ENCODE measurements around the gene PPWD1.

PPWD1 gene

GRCh38 chr5:65539827-65540226 lies 23.3 kb upstream of the PPWD1 start:
- Histone ChIP-seq H3K4ac (ENCODE audit: low read depth in 1 of 2, low read length in 2 of 2) (no peak overlapping the region), H2AK5ac (ENCODE audit: low read length, severe bottlenecking) (no peak overlapping the region), H2AFZ (ENCODE audit: low read depth, low read length) (no peak overlapping the region), H4K8ac (ENCODE audit: low read length) (no peak overlapping the region), H3K27ac (ENCODE audit: low read length, poor library complexity, severe bottlenecking) (no peak overlapping the region), H3K36me3 (ENCODE audit: control insufficient read depth in 1 of 2, insufficient read depth in 2 of 2, low read depth in 1 of 2, low read length in 2 of 2) (peaks cover 0 to 19% of the 10 kb centered on the region in 2 experiments), H3K4me1 (ENCODE audit: control insufficient read depth, insufficient read depth, low read depth, low read length) (no peaks in the 10 kb centered on the region), H3K18ac (ENCODE audit: low read depth in 1 of 2, low read length in 2 of 2) (no peak overlapping the region), H3K9ac (ENCODE audit: low read length) (no peak overlapping the region), H3K23ac (ENCODE audit: low read length in 2 of 2) (no peak overlapping the region), H3K27me3 (ENCODE audit: control insufficient read depth in 1 of 2, insufficient read depth in 1 of 2, low read length in 2 of 2) (no peaks in the 10 kb centered on the region), H3K14ac (ENCODE audit: low read length in 2 of 2) (no peak overlapping the region), H2BK5ac (ENCODE audit: low read depth, low read length, poor library complexity, severe bottlenecking) (no peak overlapping the region), H2BK12ac (ENCODE audit: low read length in 2 of 2) (no peak overlapping the region), H3K4me3 (ENCODE audit: insufficient read depth in 1 of 2, low read depth in 1 of 2, low read length in 2 of 2) (no peak overlapping the region), H3K79me1 (replicated peaks; ENCODE audit: low read length, poor library complexity, severe bottlenecking) (no peaks in the 10 kb centered on the region), H3K9me3 (ENCODE audit: control insufficient read depth, low read length) (no peaks in the 10 kb centered on the region), H2BK15ac (ENCODE audit: low read depth, poor library complexity, severe bottlenecking) (no peak overlapping the region), H3K4me2 (ENCODE audit: low read length, poor library complexity, severe bottlenecking) (no peak overlapping the region), H4K91ac (ENCODE audit: low read length) (no peak overlapping the region), H2BK120ac (ENCODE audit: low read depth, low read length) (no peak overlapping the region)
- DNase-seq, result no peak

DNA sequence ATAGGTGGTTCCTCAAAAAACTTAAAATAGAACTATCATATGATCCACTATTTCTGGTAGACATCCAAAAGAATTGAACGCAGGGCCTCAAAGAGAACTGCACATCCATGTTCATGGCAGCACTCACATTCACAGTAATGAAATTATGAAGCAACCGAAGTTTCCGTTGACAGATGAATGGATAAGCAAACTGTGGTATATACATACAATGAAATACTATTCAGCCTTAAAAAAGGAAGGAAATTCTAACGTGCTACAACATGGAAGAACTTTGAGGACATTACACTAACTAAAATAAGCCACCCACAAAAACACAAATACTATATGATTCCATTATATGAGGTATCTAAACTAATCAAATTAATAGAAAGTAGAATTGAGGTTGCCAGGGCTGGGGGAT lies 18.6 kb upstream of the PPWD1 start:
- no peaks in the 10 kb centered on the region for H3K4me1 ChIP-seq (ENCODE audit: control insufficient read depth, insufficient read depth, low read depth, low read length)
- H2AK5ac ChIP-seq (ENCODE audit: low read length, severe bottlenecking), result no peak overlapping the region
- peaks cover 2% of the 10 kb centered on the region for H3K79me1 ChIP-seq (replicated peaks; ENCODE audit: low read length, poor library complexity, severe bottlenecking)
- no peak overlapping the region for H3K4ac ChIP-seq (ENCODE audit: low read depth in 1 of 2, low read length in 2 of 2)
- no peak overlapping the region for H4K8ac ChIP-seq (ENCODE audit: low read length)
- H2BK120ac ChIP-seq (ENCODE audit: low read depth, low read length), result no peak overlapping the region
- no peak overlapping the region for H4K91ac ChIP-seq (ENCODE audit: low read length)
- H2AFZ ChIP-seq (ENCODE audit: low read depth, low read length), result no peak overlapping the region
- no peak overlapping the region for H3K18ac ChIP-seq (ENCODE audit: low read depth in 1 of 2, low read length in 2 of 2)
- no peaks in the 10 kb centered on the region for H3K9me3 ChIP-seq (ENCODE audit: control insufficient read depth, low read length)
- no peak overlapping the region for H3K14ac ChIP-seq (ENCODE audit: low read length in 2 of 2)
- no peak overlapping the region for H3K23ac ChIP-seq (ENCODE audit: low read length in 2 of 2)
- no peak overlapping the region for H2BK15ac ChIP-seq (ENCODE audit: low read depth, poor library complexity, severe bottlenecking)
- no peak overlapping the region for H3K4me3 ChIP-seq (ENCODE audit: insufficient read depth in 1 of 2, low read depth in 1 of 2, low read length in 2 of 2)
- H3K36me3 ChIP-seq (ENCODE audit: control insufficient read depth in 1 of 2, insufficient read depth in 2 of 2, low read depth in 1 of 2, low read length in 2 of 2), result peaks cover 0 to 21% of the 10 kb centered on the region in 2 experiments
- no peak overlapping the region for H3K9ac ChIP-seq (ENCODE audit: low read length)
- no peaks in the 10 kb centered on the region for H3K27me3 ChIP-seq (ENCODE audit: control insufficient read depth in 1 of 2, insufficient read depth in 1 of 2, low read length in 2 of 2)
- H2BK5ac ChIP-seq (ENCODE audit: low read depth, low read length, poor library complexity, severe bottlenecking), result no peak overlapping the region
- H3K27ac ChIP-seq (ENCODE audit: low read length, poor library complexity, severe bottlenecking), result no peak overlapping the region
- no CpG with 5 or more reads among the region's 4 CpGs for WGBS
- no peak for DNase-seq
- H2BK12ac ChIP-seq (ENCODE audit: low read length in 2 of 2), result no peak overlapping the region
- no peak overlapping the region for H3K4me2 ChIP-seq (ENCODE audit: low read length, poor library complexity, severe bottlenecking)

DNA sequence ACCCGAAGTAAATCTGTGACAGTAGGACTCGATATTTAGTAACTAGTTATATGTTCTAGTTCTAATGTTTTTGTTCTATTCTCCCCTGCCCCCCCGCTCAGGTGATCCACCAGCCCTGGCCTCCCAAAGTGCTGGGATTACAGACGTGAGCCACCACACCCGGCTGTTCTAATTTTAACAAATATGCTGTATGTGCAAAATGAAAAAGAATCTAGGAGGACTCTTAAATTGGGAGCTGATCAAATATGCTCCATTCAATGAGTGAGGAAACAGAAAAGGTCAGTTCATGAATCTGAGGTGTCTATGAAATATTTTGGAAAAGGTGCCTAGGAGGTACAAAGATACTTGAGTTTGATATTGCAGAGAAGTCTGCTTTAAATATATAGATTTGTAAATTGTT lies 17.0 kb upstream of the PPWD1 start:
- Histone ChIP-seq H2BK12ac (ENCODE audit: low read length in 2 of 2) (no peak overlapping the region), H3K14ac (ENCODE audit: low read length in 2 of 2) (no peak overlapping the region), H2BK120ac (ENCODE audit: low read depth, low read length) (no peak overlapping the region), H3K9me3 (ENCODE audit: control insufficient read depth, low read length) (no peaks in the 10 kb centered on the region), H3K4me3 (ENCODE audit: insufficient read depth in 1 of 2, low read depth in 1 of 2, low read length in 2 of 2) (no peak overlapping the region), H2AK5ac (ENCODE audit: low read length, severe bottlenecking) (no peak overlapping the region), H3K18ac (ENCODE audit: low read depth in 1 of 2, low read length in 2 of 2) (no peak overlapping the region), H3K4me1 (ENCODE audit: control insufficient read depth, insufficient read depth, low read depth, low read length) (no peaks in the 10 kb centered on the region), H3K23ac (ENCODE audit: low read length in 2 of 2) (no peak overlapping the region), H4K91ac (ENCODE audit: low read length) (no peak overlapping the region), H2AFZ (ENCODE audit: low read depth, low read length) (no peak overlapping the region), H3K36me3 (ENCODE audit: control insufficient read depth in 1 of 2, insufficient read depth in 2 of 2, low read depth in 1 of 2, low read length in 2 of 2) (peaks cover 0 to 27% of the 10 kb centered on the region in 2 experiments), H3K79me1 (replicated peaks; ENCODE audit: low read length, poor library complexity, severe bottlenecking) (peaks cover 3% of the 10 kb centered on the region), H3K9ac (ENCODE audit: low read length) (no peak overlapping the region), H3K27me3 (ENCODE audit: control insufficient read depth in 1 of 2, insufficient read depth in 1 of 2, low read length in 2 of 2) (no peaks in the 10 kb centered on the region), H3K4ac (ENCODE audit: low read depth in 1 of 2, low read length in 2 of 2) (no peak overlapping the region), H4K8ac (ENCODE audit: low read length) (no peak overlapping the region), H3K4me2 (ENCODE audit: low read length, poor library complexity, severe bottlenecking) (no peak overlapping the region), H3K27ac (ENCODE audit: low read length, poor library complexity, severe bottlenecking) (no peak overlapping the region), H2BK15ac (ENCODE audit: low read depth, poor library complexity, severe bottlenecking) (no peak overlapping the region), H2BK5ac (ENCODE audit: low read depth, low read length, poor library complexity, severe bottlenecking) (no peak overlapping the region)
- DNase-seq, result no peak
- WGBS, result 95% methylated on average over 4 of the region's 5 CpGs

DNA sequence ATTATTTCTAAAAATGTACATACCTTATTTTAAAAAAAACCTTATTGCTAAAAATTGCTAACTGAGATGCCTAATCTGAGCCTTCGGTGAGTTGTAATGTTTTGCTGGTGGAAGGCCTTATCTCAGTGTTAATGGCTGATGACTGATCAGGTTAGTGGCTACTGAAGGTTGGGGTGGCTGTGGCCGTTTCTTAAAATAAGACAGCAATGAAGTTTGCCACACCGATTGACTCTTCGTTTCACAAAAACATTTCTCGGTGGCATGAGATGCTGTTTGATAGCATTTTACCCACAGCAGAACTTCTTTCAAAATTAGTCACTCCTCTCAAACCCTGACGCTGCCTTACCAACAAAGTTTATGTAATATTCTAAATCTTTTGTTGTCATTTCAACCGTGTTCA lies 14.8 kb upstream of the PPWD1 start:
- Histone ChIP-seq H2AK5ac (ENCODE audit: low read length, severe bottlenecking) (no peak overlapping the region), H3K27ac (ENCODE audit: low read length, poor library complexity, severe bottlenecking) (no peak overlapping the region), H2BK120ac (ENCODE audit: low read depth, low read length) (no peak overlapping the region), H2BK15ac (ENCODE audit: low read depth, poor library complexity, severe bottlenecking) (no peak overlapping the region), H2BK5ac (ENCODE audit: low read depth, low read length, poor library complexity, severe bottlenecking) (no peak overlapping the region), H2BK12ac (ENCODE audit: low read length in 2 of 2) (no peak overlapping the region), H3K9ac (ENCODE audit: low read length) (no peak overlapping the region), H3K4me2 (ENCODE audit: low read length, poor library complexity, severe bottlenecking) (no peak overlapping the region), H3K79me1 (replicated peaks; ENCODE audit: low read length, poor library complexity, severe bottlenecking) (peaks cover 3% of the 10 kb centered on the region), H3K18ac (ENCODE audit: low read depth in 1 of 2, low read length in 2 of 2) (no peak overlapping the region), H3K4me3 (ENCODE audit: insufficient read depth in 1 of 2, low read depth in 1 of 2, low read length in 2 of 2) (no peak overlapping the region), H4K91ac (ENCODE audit: low read length) (no peak overlapping the region), H3K27me3 (ENCODE audit: control insufficient read depth in 1 of 2, insufficient read depth in 1 of 2, low read length in 2 of 2) (no peaks in the 10 kb centered on the region), H3K4me1 (ENCODE audit: control insufficient read depth, insufficient read depth, low read depth, low read length) (no peaks in the 10 kb centered on the region), H3K4ac (ENCODE audit: low read depth in 1 of 2, low read length in 2 of 2) (no peak overlapping the region), H3K36me3 (ENCODE audit: control insufficient read depth in 1 of 2, insufficient read depth in 2 of 2, low read depth in 1 of 2, low read length in 2 of 2) (peaks cover 0 to 17% of the 10 kb centered on the region in 2 experiments), H2AFZ (ENCODE audit: low read depth, low read length) (no peak overlapping the region), H3K14ac (ENCODE audit: low read length in 2 of 2) (no peak overlapping the region), H3K23ac (ENCODE audit: low read length in 2 of 2) (no peak overlapping the region), H3K9me3 (ENCODE audit: control insufficient read depth, low read length) (no peaks in the 10 kb centered on the region), H4K8ac (ENCODE audit: low read length) (no peak overlapping the region)
- WGBS, result 98% methylated on average over 7 of the region's 7 CpGs
- no peak for DNase-seq
